ENCODE results near the gene SHC2.

- TF ChIP-seq, protein P1, sequence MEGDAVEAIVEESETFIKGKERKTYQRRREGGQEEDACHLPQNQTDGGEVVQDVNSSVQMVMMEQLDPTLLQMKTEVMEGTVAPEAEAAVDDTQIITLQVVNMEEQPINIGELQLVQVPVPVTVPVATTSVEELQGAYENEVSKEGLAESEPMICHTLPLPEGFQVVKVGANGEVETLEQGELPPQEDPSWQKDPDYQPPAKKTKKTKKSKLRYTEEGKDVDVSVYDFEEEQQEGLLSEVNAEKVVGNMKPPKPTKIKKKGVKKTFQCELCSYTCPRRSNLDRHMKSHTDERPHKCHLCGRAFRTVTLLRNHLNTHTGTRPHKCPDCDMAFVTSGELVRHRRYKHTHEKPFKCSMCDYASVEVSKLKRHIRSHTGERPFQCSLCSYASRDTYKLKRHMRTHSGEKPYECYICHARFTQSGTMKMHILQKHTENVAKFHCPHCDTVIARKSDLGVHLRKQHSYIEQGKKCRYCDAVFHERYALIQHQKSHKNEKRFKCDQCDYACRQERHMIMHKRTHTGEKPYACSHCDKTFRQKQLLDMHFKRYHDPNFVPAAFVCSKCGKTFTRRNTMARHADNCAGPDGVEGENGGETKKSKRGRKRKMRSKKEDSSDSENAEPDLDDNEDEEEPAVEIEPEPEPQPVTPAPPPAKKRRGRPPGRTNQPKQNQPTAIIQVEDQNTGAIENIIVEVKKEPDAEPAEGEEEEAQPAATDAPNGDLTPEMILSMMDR (optimal IDR thresholded peaks at IDR 0.05 in 1 of 3, IDR thresholded peaks at IDR 0.05 in 1 of 3, conservative IDR thresholded peaks at IDR 0.05 in 1 of 3; ENCODE audit: extremely low read depth in 1 of 3, insufficient read depth in 2 of 3, low read length in 3 of 3) = no peak
- no peak for TF ChIP-seq EZH2 (IDR thresholded peaks at IDR 0.05; ENCODE audit: low read length)
Measured at GRCh38 chr19:491146-491741, 30.4 kb upstream of the SHC2 start.
